ENCODE results near the gene CRYBA4. TPM values are rescaled to one million over a fixed set of nuclear protein-coding genes. Genes with fewer than 3 reads are reported as not detected.

The CRYBA4 gene
- total and polyA plus RNA-seq, 9 donors = 0.59 TPM; not detected in 8

- no peak overlapping the region for H3K27ac ChIP-seq
- 51 to 63% (median 52%) methylated on average over 6 of the region's 6 CpGs for WGBS, 3 donors
- peaks cover 2% of the 10 kb centered on the region for H3K4me1 ChIP-seq (ENCODE audit: insufficient read depth)
- no peak for DNase-seq
- no peak overlapping the region for H3K4me3 ChIP-seq
- H3K36me3 ChIP-seq = no peaks in the 10 kb centered on the region
- H3K27me3 ChIP-seq = no peaks in the 10 kb centered on the region
- intact Hi-C loops (cut with DNase I) = no loop called here
- no peaks in the 10 kb centered on the region for H3K9me3 ChIP-seq
- TF ChIP-seq EP300 (IDR thresholded peaks at IDR 0.05) (no peak), POLR2A (IDR thresholded peaks at IDR 0.05) (no peak), CTCF (IDR thresholded peaks at IDR 0.05) (no peak)
Measured at GRCh38 chr22:26648528-26649388, 27.0 kb downstream of the CRYBA4 start.

GRCh38 chr22:26650722-26651421 is 29.1 kb downstream of the CRYBA4 start:
- Histone ChIP-seq H3K9me3 (no peaks in the 10 kb centered on the region), H3K4me1 (ENCODE audit: insufficient read depth) (no peaks in the 10 kb centered on the region), H3K4me3 (no peak overlapping the region), H3K27me3 (no peaks in the 10 kb centered on the region), H3K27ac (no peak overlapping the region), H3K36me3 (no peaks in the 10 kb centered on the region)
- WGBS, 3 donors = 77 to 80% (median 77%) methylated on average over 6 of the region's 6 CpGs
- no peak for TF ChIP-seq CTCF (IDR thresholded peaks at IDR 0.05)
- no peak for TF ChIP-seq POLR2A (IDR thresholded peaks at IDR 0.05)
- TF ChIP-seq EP300 (IDR thresholded peaks at IDR 0.05) = no peak
- intact Hi-C loops (cut with DNase I) = no loop called here
- no peak for DNase-seq

GRCh38 chr22:26651815-26652214 is 30.1 kb downstream of the CRYBA4 start:
- no peak overlapping the region for H3K4me3 ChIP-seq
- H3K4me1 ChIP-seq (ENCODE audit: insufficient read depth) = no peaks in the 10 kb centered on the region
- no peaks in the 10 kb centered on the region for H3K27me3 ChIP-seq
- WGBS, 3 donors = 76 to 84% (median 84%) methylated on average over 10 of the region's 10 CpGs
- TF ChIP-seq EP300 (IDR thresholded peaks at IDR 0.05) = no peak
- no peak for TF ChIP-seq CTCF (IDR thresholded peaks at IDR 0.05)
- no peak for TF ChIP-seq POLR2A (IDR thresholded peaks at IDR 0.05)
- H3K36me3 ChIP-seq = no peaks in the 10 kb centered on the region
- DNase-seq = no peak
- intact Hi-C loops (cut with DNase I) = no loop called here
- H3K27ac ChIP-seq = no peak overlapping the region
- no peaks in the 10 kb centered on the region for H3K9me3 ChIP-seq

GRCh38 chr22:26656891-26657851 is 35.4 kb downstream of the CRYBA4 start, which contains the start of gene MIAT:
Gene MIAT, plus strand, starts transcription at chr22:26657588.
- TF ChIP-seq CTCF (IDR thresholded peaks at IDR 0.05) (no peak), EP300 (IDR thresholded peaks at IDR 0.05) (no peak), POLR2A (IDR thresholded peaks at IDR 0.05) (no peak)
- no peak within 1 kb of the TSS for H3K27ac ChIP-seq
- WGBS, 3 donors = 1 to 2% (median 2%) methylated on average over 52 to 62 of the region's 62 CpGs

More at GRCh38 chr22:26656891-26657851, 35.4 kb downstream of the CRYBA4 start, which contains the start of gene MIAT:
- no peaks in the 10 kb centered on the region for H3K4me1 ChIP-seq (ENCODE audit: insufficient read depth)
- intact Hi-C loops (cut with DNase I) = loop anchor here in 1 of 4 donors (5.0 kb wide), 1 partner anchor 1770 kb away; no protein-coding TSS in a partner anchor
- no peaks in the 10 kb centered on the region for H3K36me3 ChIP-seq
- H3K27me3 ChIP-seq = no peaks in the 10 kb centered on the region
- H3K4me3 ChIP-seq = no peak within 1 kb of the TSS
- H3K9me3 ChIP-seq = no peaks in the 10 kb centered on the region
- DNase-seq = no peak
